Neural cell (in vitro differentiated cells): Measurements from ENCODE around the gene EEF2K. TPM values are rescaled to one million over a fixed set of nuclear protein-coding genes. Genes with fewer than 3 reads are reported as not detected.

Experiments
- H2AFZ ChIP-seq: fragments of 200-600, 300-800 bp; sonication (generic), shearing (Covaris generic); 2 replicates; pipeline ENCODE4 v1.6.0; 2014; ENCODE audit warnings: low read depth, mild to moderate bottlenecking, antibody characterized with exemption, low read length, moderate library complexity
- H3F3A ChIP-seq: fragments of 200-600 bp; shearing (Covaris generic); 2 replicates; pipeline ENCODE4 v1.6.1; 2016; ENCODE audit warnings: mild to moderate bottlenecking, moderate library complexity, mixed read lengths, antibody characterized with exemption, low read length; ENCODE audit not compliant: insufficient read depth, poor library complexity, severe bottlenecking
- H3K27ac ChIP-seq: fragments of 200-600, 300-800 bp; sonication (generic), shearing (Covaris generic); 2 replicates; pipeline ENCODE4 v1.5.1; 2014; ENCODE audit warnings: mild to moderate bottlenecking, low read length, moderate library complexity
- H3K27me3 ChIP-seq: fragments of 300-800, 200-600 bp; sonication (generic), shearing (Covaris generic); 2 replicates; pipeline ENCODE4 v1.6.0; 2014; ENCODE audit warnings: mild to moderate bottlenecking, low read depth, low read length, moderate library complexity; ENCODE audit not compliant: insufficient read depth
- H3K36me3 ChIP-seq: fragments of 300-800, 200-600 bp; sonication (generic), shearing (Covaris generic); 2 replicates; pipeline ENCODE4 v1.5.1; 2014; ENCODE audit warnings: mild to moderate bottlenecking, antibody characterized with exemption, low read length, moderate library complexity; ENCODE audit not compliant: insufficient read depth
- H3K4me2 ChIP-seq: fragments of 300-800, 200-600 bp; sonication (generic), shearing (Covaris generic); 2 replicates; pipeline ENCODE4 v1.6.0; 2014; ENCODE audit warnings: mild to moderate bottlenecking, low read length
- H3K4me3 ChIP-seq: fragments of 300-800, 200-600 bp; sonication (generic), shearing (Covaris generic); 2 replicates; pipeline ENCODE4 v1.5.1; 2014; ENCODE audit warnings: mild to moderate bottlenecking, low read length, moderate library complexity
- H3K79me2 ChIP-seq: fragments of 200-600 bp; shearing (Covaris generic); replicated peaks from 2 replicates; pipeline ENCODE4 v1.6.0; 2014; ENCODE audit warnings: mild to moderate bottlenecking, low read length, moderate library complexity; ENCODE audit not compliant: insufficient read depth
- H3K9ac ChIP-seq: fragments of 300-800, 200-600 bp; sonication (generic), shearing (Covaris generic); 2 replicates; pipeline ENCODE4 v1.6.1; 2016; ENCODE audit warnings: mild to moderate bottlenecking, low read length, mixed read lengths
- H3K9me2 ChIP-seq: fragments of 200-600 bp; shearing (Covaris generic); 2 replicates; pipeline ENCODE4 v1.6.1; 2016; ENCODE audit warnings: mild to moderate bottlenecking, low read length, mixed read lengths; ENCODE audit not compliant: insufficient read depth
- H3K9me3 ChIP-seq: fragments of 200-600, 300-800 bp; sonication (generic), shearing (Covaris generic); 2 replicates; pipeline ENCODE4 v1.6.1; 2016; ENCODE audit warnings: mild to moderate bottlenecking, mixed run types, low read length, moderate library complexity, mixed read lengths
- H4K20me1 ChIP-seq: fragments of 200-600 bp; shearing (Covaris generic); 2 replicates; pipeline ENCODE4 v1.6.1; 2016; ENCODE audit warnings: mild to moderate bottlenecking, mixed run types; ENCODE audit not compliant: insufficient read depth
- CTCF ChIP-seq: fragments of 450-650 bp; IDR thresholded peaks from 2 replicates; pipeline ENCODE4 v1.5.1; 2014; ENCODE audit warnings: antibody characterized with exemption, mild to moderate bottlenecking, moderate library complexity; ENCODE audit not compliant: poor library complexity, severe bottlenecking
- EP300 ChIP-seq: fragments of 450-650 bp; conservative IDR thresholded peaks from 2 replicates; pipeline ENCODE4 v1.6.1; 2014; ENCODE audit warnings: antibody characterized with exemption, mild to moderate bottlenecking, moderate library complexity; ENCODE audit not compliant: poor library complexity, severe bottlenecking
- EZH2 ChIP-seq: fragments of 200-600, 300-800 bp; shearing (Covaris generic), sonication (generic); IDR thresholded peaks from 2 replicates; pipeline ENCODE4 v1.6.1; 2014; ENCODE audit warnings: antibody characterized with exemption, low read length, borderline replicate concordance, mild to moderate bottlenecking; ENCODE audit not compliant: insufficient read depth, poor library complexity, severe bottlenecking
- MXI1 ChIP-seq: fragments of 450-650 bp; conservative IDR thresholded peaks from 2 replicates; pipeline ENCODE4 v1.6.1; 2014; ENCODE audit warnings: antibody characterized with exemption, mild to moderate bottlenecking; ENCODE audit not compliant: poor library complexity, severe bottlenecking
- POLR2AphosphoS5 ChIP-seq: IDR thresholded peaks from 2 replicates; pipeline ENCODE4 v1.6.1; 2012
- RAD21 ChIP-seq: fragments of 450-650 bp; conservative IDR thresholded peaks from 2 replicates; pipeline ENCODE4 v1.6.1; 2014; ENCODE audit warnings: antibody characterized with exemption, mild to moderate bottlenecking, moderate library complexity
- SMC3 ChIP-seq: fragments of 450-650 bp; conservative IDR thresholded peaks from 2 replicates; pipeline ENCODE4 v1.6.1; 2014; ENCODE audit warnings: antibody characterized with exemption, mild to moderate bottlenecking, moderate library complexity; ENCODE audit not compliant: poor library complexity
- TAF1 ChIP-seq: IDR thresholded peaks from 2 replicates; pipeline ENCODE4 v1.6.1; 2012; ENCODE audit warnings: low read depth
- polyA plus RNA-seq: library from polyadenylated mRNA; depleted of rRNA; stranded (reverse); fragments of >200 nt; gene quantifications from 2 replicates; pipeline ENCODE4 v1.2.3, GENCODE V29; 2014
- TF ChIP-seq, protein P1 (sequence below): IDR thresholded peaks from 2 replicates; pipeline ENCODE4 v1.6.1; 2012; ENCODE audit warnings: borderline replicate concordance

The EEF2K gene
- polyA plus RNA-seq, 1 donor from 2014 or later: 7.2 TPM

- no peaks in the 10 kb centered on the region for H4K20me1 ChIP-seq
- no peaks in the 10 kb centered on the region for H3F3A ChIP-seq
- H3K4me2 ChIP-seq: no peak overlapping the region
- no peak overlapping the region for H3K27ac ChIP-seq
- H3K36me3 ChIP-seq: no peaks in the 10 kb centered on the region
- TF ChIP-seq RAD21 (no peak), EZH2 (no peak), CTCF (no peak), SMC3 (no peak), POLR2AphosphoS5 (no peak), MXI1 (no peak), TAF1 (no peak), EP300 (no peak)
- TF ChIP-seq, protein P1, sequence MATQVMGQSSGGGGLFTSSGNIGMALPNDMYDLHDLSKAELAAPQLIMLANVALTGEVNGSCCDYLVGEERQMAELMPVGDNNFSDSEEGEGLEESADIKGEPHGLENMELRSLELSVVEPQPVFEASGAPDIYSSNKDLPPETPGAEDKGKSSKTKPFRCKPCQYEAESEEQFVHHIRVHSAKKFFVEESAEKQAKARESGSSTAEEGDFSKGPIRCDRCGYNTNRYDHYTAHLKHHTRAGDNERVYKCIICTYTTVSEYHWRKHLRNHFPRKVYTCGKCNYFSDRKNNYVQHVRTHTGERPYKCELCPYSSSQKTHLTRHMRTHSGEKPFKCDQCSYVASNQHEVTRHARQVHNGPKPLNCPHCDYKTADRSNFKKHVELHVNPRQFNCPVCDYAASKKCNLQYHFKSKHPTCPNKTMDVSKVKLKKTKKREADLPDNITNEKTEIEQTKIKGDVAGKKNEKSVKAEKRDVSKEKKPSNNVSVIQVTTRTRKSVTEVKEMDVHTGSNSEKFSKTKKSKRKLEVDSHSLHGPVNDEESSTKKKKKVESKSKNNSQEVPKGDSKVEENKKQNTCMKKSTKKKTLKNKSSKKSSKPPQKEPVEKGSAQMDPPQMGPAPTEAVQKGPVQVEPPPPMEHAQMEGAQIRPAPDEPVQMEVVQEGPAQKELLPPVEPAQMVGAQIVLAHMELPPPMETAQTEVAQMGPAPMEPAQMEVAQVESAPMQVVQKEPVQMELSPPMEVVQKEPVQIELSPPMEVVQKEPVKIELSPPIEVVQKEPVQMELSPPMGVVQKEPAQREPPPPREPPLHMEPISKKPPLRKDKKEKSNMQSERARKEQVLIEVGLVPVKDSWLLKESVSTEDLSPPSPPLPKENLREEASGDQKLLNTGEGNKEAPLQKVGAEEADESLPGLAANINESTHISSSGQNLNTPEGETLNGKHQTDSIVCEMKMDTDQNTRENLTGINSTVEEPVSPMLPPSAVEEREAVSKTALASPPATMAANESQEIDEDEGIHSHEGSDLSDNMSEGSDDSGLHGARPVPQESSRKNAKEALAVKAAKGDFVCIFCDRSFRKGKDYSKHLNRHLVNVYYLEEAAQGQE: no peak
- H3K9me2 ChIP-seq: no peaks in the 10 kb centered on the region
- H2AFZ ChIP-seq: no peak overlapping the region
- no peaks in the 10 kb centered on the region for H3K79me2 ChIP-seq
- no peaks in the 10 kb centered on the region for H3K27me3 ChIP-seq
- no peaks in the 10 kb centered on the region for H3K9me3 ChIP-seq
- H3K4me3 ChIP-seq: no peak overlapping the region
- no peak overlapping the region for H3K9ac ChIP-seq
Observed at GRCh38 chr16:22210285-22210684, 4.2 kb downstream of the EEF2K start.

DNA sequence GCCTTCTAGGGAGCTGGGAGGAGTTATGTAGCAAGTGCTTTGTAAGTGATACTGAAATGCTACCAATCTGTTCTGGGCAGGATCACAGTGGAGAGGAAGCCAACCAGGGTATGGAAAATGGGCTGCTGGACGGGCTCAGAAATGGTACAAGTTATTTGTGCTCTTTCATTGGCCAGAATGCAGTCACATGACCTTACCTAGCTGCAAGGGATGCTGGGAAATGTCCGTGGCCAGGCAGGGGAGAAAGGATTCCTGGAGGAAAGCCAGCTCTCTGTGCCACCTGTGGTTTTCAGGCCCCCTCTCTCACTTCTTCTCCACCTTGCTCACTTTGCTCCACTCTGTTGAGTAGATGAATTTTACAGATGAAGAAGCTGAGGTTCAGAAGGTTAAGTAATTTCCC is 4.8 kb downstream of the EEF2K start:
- Histone ChIP-seq H3K27ac (no peak overlapping the region), H3K36me3 (no peaks in the 10 kb centered on the region), H2AFZ (no peak overlapping the region), H3K9me3 (no peaks in the 10 kb centered on the region), H3K9ac (no peak overlapping the region), H3K4me3 (no peak overlapping the region), H3F3A (no peaks in the 10 kb centered on the region), H3K79me2 (no peaks in the 10 kb centered on the region), H3K4me2 (no peak overlapping the region), H3K9me2 (no peaks in the 10 kb centered on the region), H4K20me1 (no peaks in the 10 kb centered on the region), H3K27me3 (no peaks in the 10 kb centered on the region)
- TF ChIP-seq CTCF: no peak
- no peak for TF ChIP-seq POLR2AphosphoS5
- no peak for TF ChIP-seq MXI1
- TF ChIP-seq RAD21: no peak
- TF ChIP-seq, protein P1: no peak
- TF ChIP-seq TAF1: no peak
- TF ChIP-seq EP300: no peak
- no peak for TF ChIP-seq EZH2
- TF ChIP-seq SMC3: no peak
